GM18520 (cell line): ENCODE data around the gene LIMS1.
"Not testable (repeated sequence)": the region's sequence is repeated elsewhere in the genome, so short reads cannot be mapped to it uniquely, and the experiment has no call there.

Experiments
- ATAC-seq: cut with Tn5 transposase; IDR thresholded peaks from one replicate; pipeline ENCODE4 v1.9.1; 2021; ENCODE audit not compliant: unreplicated experiment

The LIMS1 gene, protein sequence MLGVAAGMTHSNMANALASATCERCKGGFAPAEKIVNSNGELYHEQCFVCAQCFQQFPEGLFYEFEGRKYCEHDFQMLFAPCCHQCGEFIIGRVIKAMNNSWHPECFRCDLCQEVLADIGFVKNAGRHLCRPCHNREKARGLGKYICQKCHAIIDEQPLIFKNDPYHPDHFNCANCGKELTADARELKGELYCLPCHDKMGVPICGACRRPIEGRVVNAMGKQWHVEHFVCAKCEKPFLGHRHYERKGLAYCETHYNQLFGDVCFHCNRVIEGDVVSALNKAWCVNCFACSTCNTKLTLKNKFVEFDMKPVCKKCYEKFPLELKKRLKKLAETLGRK

GRCh38 chr2:108533832-108534583, at the start of gene LIMS1:
Gene LIMS1, plus strand, starts transcription at chr2:108534470. Its CDS starts 93 bp downstream, at chr2:108534563.
- ATAC-seq, result peak; percentile 77

DNA sequence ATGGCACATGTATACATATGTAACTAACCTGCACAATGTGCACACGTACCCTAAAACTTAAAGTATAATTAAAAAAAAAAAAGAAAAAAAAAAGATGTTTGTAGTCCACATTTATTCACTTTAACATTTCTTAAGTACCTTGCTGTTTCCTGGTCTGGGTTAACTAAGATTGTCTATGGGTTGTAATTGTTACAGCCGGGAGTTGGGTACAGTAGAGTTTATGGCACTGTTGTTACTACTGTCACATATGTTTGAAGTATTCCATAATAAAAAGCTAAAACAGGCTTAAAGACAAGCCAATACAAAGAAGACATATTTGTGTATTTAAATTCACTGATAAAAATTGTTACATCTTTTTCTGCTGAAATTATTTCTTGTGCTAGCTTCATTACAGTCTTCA, 49.0 kb upstream of the LIMS1 start:
- ATAC-seq, result no peak

- ATAC-seq, result no peak
Observed at GRCh38 chr2:108490506-108491122, 43.7 kb upstream of the LIMS1 start.

DNA sequence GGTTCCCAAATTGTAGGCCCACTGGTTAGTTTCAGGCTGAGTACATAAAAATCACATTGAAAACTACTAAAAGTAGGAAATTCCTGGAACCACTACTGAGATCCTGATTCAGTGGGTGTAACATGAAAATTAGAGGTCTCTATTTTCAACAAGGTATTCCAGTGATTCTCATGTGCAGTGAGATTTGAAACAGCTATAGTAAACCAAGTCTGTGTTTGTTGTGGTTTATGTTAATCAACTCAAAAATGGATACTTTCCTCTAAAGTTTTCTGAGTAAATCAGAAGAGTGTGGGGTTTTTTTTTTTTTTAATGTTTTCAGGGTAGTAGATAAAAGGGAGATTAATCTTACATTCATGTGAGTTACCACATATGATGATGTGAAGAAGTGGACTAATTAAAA, 42.4 kb upstream of the LIMS1 start:
- no peak for ATAC-seq

- ATAC-seq, result no peak
Observed at GRCh38 chr2:108492364-108492763, 41.9 kb upstream of the LIMS1 start.

DNA sequence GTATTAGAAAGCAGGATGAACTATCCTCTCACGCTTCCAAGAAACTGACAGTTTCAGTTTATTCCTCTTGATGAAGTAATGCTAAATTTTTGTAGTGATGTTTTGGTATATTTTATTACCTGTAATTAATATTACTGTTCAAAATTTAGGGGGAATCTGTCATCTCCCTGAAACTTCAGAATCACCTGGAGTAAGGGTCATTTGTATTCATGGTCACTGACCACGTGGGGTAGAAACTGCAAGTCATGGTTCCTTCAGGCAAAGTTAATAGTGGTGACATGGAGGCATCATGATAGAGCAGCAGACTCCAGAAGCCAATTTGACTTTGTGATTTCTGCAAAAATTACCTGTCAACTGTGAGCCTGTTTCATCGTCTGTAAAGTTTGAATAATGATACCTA, 38.1 kb upstream of the LIMS1 start:
- not testable (repeated sequence) for ATAC-seq

GRCh38 chr2:108507620-108508019, 26.6 kb upstream of the LIMS1 start:
- not testable (repeated sequence) for ATAC-seq

DNA sequence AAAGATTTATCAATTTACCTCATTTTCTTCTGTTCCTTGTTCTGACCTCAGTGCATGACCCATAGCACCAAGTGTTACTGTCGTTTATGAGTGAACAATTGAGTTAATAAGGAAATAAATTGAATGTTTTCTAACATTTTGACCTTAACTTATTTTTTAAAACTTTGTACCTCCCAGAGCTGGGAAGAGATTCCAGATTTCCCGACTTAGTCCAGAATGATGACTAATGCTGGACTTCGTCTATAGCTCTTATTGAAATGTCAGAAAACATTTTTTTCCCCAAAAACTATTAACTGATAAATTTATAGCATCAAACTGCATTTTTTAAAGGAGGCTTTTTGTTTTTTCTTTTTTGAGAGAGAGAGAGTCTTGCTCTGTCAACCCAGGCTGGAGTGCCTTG, 21.8 kb upstream of the LIMS1 start:
- ATAC-seq, result not testable (repeated sequence)

GRCh38 chr2:108514478-108514877, 19.8 kb upstream of the LIMS1 start:
- not testable (repeated sequence) for ATAC-seq

- not testable (repeated sequence) for ATAC-seq
Observed at GRCh38 chr2:108524688-108525087, 9.6 kb upstream of the LIMS1 start.

DNA sequence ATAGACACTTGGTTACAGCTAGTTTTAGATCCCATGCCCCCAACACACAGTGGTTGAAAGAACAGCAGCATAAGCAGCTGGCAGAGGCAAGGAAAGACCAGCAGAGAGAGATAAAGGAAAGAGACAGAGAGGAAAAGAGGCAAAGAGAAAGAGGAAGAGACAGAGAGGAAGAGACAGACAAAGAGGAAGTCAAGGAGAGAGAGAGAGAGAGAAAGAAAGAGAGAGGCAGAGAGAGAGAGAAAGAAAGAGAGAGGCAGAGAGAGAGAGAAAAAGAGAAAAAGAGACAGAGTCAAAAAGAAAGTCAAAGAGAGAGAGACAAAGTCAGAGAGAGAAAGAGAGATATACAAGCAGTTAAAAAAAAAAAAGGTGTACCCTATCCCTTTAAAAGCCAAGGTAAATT, 9.0 kb upstream of the LIMS1 start:
- not testable (repeated sequence) for ATAC-seq

GRCh38 chr2:108531674-108532055, 2.6 kb upstream of the LIMS1 start:
- no peak for ATAC-seq

DNA sequence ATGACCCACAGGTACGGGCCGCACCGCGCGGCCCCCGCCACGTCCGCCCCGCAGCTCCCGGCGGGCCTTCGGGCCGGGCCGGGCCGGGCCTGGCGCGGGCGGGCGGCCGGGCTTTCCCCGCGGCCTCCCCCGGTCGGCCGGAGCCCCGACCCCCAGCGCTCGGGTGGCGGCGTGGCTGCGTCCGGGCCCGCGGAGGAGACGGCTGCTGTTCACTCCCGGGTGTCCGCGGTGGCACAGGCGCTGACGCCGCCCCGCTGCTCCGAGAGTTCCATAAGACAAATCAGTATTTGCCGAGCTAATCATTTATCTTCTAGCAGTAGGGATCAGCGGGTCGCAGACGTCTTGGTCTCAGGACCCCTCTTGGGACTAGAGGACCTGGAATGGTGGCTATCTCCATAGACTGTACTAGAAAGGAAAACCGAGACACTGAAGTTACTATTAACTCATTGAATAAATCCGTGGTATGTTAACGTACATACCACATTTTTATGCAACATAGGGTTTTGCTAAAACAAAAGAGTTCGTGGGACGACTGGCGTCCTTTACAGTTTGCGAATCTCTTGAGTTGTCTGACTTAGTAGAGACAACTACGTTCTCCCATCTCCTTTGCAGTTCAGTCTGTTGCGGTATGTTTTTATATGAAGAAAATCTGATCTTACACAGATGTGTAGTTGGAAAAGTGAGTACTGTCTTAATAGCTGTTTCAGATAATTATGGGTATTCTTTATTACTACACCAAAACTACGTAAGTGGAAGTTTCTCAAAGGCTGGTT, 500 bp downstream of the LIMS1 start:
- ATAC-seq, result peak; percentile 17

DNA sequence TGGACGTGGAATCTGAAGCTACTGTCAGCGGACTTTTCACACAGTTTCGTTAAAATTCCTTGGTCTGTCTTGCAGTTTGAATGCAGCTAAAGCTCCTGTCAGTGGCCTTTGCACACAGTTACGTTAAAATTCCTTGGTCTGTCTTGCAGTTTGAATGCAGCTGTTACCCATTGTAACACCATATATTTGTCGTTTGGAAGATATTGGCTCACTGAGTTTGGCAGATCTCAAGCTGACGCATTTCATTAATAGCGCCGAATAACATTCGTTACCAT, 1.0 kb downstream of the LIMS1 start:
- no peak for ATAC-seq

GRCh38 chr2:108536133-108536780, 2.0 kb downstream of the LIMS1 start:
- no peak for ATAC-seq

DNA sequence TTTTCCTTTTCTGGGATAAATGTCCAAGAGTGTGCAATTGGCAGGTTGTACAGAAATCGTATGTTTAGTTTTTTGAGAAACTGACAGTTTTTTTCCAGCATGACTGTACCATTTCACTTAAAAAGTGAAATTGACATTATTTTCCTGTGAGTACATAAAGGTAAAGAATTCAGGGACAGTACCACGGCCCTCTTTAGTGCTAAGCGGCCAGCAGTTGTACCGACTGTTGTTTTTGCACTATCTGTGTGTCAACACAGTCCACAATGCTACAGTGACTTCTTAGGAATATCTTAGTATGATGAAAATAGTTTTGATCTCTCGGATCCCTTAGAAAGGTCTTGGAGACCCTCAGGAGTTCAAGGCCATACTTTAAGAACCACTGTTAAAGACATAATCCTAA, 2.6 kb downstream of the LIMS1 start:
- no peak for ATAC-seq

DNA sequence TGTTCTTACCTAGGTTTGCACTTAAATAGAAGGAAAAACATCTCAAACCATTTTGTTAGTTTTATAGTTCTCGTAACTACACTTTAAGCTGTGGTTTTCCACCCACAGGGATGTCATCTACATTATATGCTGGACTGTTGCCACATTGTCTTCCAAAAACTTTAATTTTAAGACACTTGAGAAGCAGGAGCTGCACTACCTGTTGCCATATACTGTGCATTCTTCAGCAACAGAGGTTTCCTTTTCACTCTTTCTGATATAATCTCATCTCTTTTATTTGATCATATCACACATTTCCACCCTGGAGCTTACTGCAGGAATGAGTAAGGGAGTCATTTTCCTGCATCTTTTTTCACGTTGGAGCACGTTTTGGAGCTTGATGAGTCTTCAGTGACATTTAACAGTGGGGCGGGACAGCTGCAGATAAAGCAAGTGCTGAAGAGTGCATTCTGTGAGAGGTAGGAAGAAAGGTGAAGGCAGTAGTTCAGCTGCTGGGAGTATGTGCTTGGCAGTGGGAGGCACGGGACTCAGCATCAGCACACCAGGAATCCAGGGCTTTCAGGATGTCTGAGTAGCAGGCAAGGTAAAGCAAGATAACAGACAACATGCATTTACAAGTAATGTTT, 3.8 kb downstream of the LIMS1 start:
- ATAC-seq, result no peak

DNA sequence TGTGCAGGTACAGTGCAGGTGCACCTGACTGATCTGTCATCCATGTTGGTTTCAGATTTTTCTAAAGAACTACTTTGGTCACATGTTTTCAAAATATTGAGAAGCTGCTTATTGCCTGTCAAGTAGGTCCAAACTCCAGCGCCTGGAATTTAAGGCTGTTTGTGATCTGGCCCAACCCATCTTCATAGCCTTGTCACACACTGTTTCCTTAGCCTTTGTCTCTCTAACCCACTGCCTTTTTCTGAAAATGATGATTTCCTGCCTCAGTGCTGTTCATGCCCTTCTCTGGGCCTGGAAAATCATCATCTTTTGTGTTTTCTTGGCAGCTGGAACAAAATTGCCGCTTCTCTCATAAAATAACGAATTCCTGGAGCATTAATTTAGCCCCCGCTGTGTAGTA, 7.2 kb downstream of the LIMS1 start:
- no peak for ATAC-seq

DNA sequence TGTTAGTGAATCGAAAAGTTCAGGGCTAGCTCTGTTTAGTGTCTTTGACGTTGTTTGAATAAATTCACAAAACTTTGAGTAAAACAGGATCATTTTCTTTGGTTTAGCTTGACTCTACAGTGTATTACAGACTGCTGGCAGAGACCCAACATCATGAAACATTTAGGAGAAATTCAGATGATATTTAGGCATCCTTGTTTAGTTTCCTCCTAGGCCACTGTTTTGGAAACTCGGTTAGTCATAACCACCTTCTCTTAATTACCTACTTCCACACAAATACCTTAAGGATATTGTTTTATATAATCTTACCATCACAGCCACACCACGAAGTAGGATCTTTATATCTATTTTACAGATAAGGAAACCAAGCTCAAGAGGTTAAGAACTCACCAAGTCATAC, 7.8 kb downstream of the LIMS1 start:
- ATAC-seq, result no peak

GRCh38 chr2:108547606-108548005, 13.3 kb downstream of the LIMS1 start:
- ATAC-seq, result no peak
